Fibroblast of skin of scalp (primary cell): Measurements from ENCODE around the gene SRSF3.
A peak's percentile ranks its signal among the peaks of the same experiment; 100 is the strongest.

Experiments
- DNase-seq: peaks from one replicate; pipeline ENCODE4 v3.0.0-alpha.2; 2013

The SRSF3 gene

DNA sequence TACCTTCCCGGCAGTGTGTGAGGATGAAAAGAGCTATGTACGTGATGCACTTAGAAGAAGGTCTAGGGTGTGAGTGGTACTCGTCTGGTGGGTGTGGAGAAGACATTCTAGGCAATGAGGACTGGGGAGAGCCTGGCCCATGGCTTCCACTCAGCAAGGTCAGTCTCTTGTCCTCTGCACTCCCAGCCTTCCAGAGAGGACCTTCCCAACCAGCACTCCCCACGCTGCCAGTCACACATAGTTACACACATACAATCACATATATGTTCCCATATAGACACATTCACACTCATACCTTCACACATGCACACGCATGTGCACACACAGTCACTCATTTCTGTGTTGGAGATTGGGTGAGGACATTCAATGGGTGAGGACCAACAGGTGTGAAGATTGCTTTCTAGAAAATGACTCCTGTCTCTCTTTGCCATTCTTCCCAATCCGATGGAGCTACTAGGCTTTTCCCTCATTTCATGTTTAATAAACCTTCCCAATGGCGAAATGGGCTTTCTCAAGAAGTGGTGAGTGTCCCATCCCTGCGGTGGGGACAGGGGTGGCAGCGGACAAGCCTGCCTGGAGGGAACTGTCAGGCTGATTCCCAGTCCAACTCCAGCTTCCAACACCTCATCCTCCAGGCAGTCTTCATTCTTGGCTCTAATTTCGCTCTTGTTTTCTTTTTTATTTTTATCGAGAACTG, 30.4 kb downstream of the SRSF3 start:
- DNase-seq: no peak

DNA sequence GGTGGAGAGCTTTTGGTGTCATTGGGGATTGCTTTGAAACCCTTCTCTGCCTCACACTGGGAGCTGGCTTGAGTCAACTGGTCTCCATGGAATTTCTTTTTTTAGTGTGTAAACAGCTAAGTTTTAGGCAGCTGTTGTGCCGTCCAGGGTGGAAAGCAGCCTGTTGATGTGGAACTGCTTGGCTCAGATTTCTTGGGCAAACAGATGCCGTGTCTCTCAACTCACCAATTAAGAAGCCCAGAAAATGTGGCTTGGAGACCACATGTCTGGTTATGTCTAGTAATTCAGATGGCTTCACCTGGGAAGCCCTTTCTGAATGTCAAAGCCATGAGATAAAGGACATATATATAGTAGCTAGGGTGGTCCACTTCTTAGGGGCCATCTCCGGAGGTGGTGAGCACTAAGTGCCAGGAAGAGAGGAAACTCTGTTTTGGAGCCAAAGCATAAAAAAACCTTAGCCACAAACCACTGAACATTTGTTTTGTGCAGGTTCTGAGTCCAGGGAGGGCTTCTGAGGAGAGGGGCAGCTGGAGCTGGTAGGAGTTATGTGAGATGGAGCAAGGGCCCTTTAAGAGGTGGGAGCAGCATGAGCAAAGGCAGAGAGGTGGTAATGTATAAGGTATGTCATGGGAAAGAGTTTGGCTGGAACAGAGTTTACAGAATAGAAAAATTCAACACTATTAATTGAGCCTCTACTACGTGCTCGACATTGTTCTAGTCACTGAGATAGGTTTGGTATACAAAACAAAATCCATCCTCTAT, 31.2 kb downstream of the SRSF3 start:
- peak; percentile 44 for DNase-seq

DNA sequence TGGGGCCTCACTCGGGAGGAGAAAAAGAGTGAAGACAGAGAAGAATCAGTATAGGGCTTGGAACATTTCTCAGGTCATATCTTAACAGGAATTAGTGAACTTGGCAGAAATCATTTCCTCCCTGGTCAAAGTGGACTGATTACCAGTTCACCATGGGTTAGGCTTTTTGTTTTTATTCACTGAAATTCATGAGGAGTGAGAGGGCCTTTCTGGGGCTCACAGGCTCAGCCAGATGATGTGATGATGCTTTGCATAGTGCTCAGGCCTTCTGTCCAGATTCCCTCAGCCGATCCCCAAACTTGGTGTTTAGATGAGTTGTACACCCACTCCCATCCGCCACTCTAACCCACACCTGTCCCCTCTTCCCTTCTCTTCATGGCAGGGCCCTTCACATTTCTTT, 32.5 kb downstream of the SRSF3 start:
- no peak for DNase-seq

DNA sequence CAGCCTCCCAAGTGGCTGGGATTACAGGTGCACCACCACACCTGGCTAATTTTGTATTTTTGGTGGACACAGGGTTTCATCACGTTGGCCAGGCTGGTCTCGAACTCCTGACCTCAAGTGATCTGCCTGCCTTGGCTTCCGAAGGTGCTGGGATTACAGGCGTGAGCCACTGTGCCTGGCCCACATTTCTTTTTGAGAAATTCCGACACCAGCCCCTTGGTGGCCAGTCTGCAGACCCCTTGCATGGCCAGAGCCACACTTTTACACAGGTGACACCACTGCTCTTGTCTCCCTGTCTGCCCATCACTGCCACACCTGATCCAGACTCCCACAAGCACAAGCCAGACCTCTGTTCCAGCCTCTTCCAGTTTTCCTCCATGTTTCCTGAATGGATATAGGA, 33.0 kb downstream of the SRSF3 start:
- no peak for DNase-seq

DNA sequence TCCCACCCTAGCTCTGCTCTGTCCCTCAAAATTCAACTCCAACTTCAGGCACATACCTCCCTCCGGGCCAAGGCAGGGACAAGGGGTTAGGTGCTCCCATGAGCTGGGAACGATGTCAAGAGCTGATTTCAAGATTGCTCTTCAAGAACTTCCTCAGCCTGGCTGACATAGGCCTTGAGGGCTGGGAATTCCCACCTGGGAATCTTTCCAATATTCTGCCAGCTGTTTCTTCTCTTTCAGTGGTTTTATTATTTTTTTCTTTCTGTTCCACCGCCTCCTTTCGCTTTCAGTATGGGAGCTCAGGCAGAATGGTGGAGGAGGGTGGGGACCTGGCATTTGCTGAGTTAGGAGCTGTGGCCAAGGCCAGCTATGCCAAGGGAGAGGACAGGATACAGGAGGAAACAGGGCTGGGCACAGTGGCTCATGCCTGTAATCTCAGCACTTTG, 33.7 kb downstream of the SRSF3 start:
- DNase-seq: peak; percentile 67

DNA sequence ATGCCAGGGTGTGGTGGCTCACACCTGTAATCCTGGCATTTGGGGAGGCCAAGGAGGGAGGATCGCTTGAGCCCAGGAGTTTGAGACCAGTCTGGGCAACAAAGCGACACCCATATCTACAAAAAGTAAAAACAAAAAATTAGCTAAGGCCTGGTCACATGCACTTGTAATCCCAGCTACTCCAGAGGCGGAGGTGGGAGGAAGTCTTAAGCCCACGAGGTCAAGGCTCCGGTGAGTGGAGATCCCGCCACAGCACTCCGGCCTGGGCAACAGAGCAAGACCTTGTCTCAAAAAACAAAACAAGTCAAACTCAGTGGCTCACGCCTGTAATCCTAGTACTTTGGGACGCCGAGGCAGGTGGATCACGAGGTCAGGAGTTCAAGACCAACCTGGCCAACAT, 35.6 kb downstream of the SRSF3 start:
- no peak for DNase-seq

DNA sequence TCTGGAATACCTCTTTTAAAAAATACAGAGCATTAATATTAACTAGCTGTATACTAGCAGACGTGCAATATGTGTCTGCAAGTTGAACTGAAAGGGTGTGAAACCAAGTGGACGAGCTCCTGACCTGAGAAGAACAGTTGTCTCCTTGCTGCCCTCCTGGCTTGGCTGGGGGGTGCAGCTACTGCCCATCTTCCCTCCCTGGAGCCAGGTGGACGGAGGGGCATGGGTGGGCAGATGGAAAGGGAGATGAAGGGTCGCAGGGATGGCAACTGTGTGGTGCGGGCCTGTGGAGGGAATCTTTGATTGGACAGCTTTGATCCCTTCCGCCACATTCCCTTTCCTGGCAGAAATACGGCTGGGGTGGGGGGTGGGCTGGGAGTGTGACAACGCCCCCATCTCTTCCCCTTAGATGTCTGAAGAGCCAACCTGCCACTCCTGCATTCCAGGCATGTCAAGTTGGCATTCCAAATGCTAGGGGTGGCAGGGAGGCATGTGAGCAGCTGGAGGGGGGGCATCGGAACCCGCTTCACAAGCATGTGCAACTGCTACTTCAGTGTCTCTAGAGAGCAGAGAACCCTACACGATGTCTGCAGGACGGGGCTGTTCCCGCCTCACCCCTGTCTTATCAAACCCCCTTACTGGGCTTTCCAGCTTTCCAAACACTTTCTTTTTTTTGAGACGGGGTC, 37.3 kb downstream of the SRSF3 start:
- no peak for DNase-seq

DNA sequence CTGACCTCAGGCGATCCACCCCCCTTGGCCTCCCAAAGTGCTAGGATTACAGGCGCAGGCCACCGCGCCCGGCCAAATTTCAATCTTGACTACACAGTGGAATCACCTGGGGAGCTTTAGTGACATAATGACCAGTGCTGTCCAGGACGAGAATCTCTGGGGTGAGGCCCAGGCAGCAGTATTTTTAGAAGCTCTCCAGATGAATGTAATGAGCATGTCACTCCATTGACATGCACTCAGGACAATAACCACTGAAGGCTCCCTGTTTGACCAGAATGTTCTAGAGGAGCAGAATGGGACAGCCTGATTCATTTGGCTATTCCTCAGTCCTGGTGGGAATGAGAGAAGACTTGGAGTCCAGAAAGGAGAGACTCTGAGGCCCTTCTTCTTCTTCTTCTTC, 39.2 kb downstream of the SRSF3 start:
- no peak for DNase-seq

DNA sequence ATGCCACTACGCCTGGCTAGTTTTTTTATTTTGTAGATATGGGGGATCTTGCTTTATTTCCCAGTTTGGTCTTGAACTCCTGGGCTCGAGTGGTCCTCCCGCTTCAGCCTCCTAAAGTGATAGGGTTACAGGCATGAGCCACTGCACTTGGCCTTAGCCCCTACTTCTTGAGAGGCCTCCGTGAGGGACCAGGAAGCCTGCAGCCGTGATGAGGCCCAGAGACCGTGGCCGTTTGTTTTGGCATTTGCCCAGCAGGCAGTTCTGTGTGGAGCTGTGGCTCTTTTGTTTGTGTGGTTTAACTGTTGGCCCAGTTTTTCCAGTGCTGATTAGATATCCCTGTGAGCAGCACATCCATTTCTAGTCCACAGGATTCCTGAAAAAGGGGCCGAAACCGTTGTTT, 39.8 kb downstream of the SRSF3 start:
- DNase-seq: peak; percentile 86

DNA sequence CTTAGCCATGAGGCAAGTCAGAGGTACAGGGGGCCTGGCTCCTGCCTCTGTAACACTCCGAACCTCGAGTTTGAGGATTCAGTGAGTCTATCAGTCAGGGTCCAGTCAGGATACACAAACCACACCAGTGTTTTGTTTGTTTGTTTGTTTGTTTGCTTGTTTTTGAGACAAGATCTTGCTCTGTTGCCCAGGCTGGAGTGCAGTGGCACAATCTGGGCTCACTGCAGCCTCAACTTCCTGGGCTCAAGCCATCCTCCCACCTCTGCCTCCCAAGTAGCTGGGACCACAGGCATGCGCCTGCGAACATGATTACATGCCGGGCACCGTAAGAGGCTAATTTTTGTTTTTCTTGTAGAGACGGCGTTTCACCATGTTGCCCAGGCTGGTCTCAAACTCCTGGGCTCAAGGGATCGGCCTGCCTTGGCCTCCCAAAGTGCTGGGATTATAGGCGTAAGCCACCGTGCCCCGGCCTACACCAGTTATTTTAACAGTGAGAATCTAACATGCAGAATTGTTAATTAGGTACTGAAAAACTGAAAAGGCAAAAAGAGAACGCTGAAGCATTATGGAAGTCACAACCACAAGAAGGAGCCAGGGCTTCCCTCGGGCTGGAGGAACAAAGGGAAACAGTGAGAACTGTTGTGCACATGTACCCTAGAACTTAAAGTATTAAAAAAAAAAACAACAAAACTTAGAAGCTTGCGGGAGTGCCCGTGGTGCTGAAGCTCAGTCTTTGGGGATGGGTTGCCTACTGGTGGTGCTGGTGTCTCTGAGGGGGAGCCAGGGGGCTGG, 40.4 kb downstream of the SRSF3 start:
- DNase-seq: no peak

DNA sequence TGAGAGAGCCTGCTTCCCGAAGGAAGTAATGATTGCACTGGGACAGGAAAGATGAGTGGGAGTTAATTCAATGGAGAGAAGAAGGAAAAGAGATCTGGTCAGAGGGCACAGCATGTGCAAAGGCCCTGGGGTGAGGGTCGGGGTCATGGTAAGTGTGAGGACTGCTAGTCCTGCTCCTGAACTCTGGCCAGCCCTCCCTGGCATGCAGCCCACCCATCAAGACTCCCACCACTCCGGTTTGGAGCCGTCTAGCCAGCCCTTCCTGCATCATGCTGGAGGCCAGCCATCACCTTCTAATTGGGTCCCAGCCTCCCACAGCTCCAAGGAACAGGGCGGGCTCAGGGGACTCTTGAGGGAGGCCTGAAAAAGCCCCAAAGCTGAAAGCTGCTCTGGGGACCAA, 42.1 kb downstream of the SRSF3 start:
- DNase-seq: no peak

DNA sequence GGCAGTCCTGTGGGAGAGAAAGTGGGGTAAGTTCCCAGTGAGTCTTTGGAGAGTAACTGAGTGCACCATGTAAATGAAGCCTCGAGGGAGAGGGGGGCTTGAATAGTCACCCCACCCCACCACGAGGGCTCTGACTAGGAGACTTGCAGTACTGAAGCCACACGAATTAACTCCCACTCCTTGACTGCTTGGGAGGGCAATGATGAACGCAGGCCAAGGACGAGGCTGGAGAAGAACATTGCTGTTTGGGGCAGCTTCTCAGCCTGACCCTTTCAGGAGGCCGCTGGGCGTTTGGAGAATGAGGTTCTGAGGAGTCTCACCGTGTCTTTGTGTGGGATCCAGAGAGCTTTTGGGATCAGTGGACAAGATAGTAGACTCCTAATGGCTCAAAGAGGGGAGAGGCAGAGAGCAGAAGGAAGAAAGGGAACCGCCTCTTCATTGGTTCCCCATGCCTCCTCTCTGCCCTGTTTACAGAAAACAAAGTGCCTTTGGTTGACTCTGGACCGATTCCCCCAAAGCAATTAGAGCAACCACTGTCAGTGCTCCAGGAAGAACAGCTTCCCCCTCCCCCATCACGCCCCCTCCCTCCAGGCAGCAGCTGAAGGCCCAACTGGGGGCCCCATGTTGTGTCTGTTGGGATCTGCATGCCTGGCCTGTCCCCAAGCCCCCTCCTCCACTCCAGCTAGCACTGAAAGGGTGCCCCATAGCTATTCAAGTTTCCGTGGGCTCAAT, 42.7 kb downstream of the SRSF3 start:
- no peak for DNase-seq

DNA sequence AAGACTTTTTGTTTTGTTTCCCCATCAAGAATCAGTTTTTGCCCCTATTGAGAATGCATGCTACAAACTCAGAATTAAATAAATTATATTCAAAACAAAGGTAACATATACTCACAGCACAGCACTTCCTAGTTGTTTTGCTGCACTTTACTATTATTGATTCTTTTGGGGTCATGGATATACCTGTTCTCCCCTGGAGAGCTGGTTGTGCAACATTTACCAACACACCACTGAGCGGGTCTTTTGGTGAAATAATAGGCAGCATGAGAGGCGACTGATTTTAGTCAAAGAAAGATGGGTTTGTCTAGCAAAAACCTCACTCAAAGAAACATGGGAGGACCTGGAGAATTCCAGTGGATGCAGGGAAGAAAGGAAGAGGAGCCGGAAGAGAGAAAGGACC, 44.4 kb downstream of the SRSF3 start:
- no peak for DNase-seq

DNA sequence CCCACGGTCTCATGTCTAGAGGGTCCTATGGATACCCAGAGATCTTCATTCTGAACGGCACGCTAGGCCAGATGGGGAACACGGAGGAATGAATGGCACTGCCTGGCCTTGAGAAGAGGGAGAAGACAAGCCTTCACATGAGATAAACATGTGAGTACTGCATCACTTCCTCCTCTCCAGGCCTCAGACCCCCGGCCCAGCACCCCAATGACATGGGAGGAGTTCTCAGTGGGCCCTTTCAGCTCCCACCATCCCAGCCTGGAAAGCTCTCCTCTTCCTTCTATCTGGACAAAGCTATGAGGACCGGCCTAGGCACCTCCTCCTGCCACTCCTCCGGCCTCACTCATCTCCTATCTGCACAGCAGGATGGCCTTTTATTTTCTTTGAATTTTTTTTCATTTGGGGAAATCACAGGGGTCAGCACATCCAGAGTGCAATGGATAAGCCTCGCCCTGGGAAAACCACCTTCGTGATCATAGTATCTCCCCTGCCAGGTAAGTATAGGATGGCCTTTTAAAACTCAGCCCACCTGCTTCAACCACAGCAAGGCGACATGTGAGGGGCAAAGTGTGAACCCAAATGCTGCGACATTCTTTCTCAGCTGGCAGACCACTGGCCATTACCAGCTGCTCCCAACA, 45.1 kb downstream of the SRSF3 start:
- no peak for DNase-seq

DNA sequence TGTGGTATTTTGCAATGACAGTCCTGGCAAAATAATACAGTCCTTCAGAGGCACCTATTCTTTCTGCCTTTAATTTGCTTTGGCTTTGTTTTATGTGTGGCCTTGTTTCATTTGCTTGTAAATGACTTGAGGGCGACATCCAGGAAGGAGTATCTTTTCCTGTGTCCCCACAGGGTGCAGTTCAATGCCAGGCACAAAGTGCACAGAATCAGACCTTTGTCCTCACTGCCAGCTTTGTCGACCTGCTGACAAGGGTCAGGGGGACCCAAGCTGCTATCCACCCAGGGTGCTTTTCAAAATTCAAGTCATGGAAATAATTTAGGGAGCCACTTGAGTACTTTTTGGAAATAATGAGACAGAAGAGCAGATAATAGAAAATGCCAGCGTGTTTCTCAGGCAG, 47.4 kb downstream of the SRSF3 start:
- DNase-seq: no peak

DNA sequence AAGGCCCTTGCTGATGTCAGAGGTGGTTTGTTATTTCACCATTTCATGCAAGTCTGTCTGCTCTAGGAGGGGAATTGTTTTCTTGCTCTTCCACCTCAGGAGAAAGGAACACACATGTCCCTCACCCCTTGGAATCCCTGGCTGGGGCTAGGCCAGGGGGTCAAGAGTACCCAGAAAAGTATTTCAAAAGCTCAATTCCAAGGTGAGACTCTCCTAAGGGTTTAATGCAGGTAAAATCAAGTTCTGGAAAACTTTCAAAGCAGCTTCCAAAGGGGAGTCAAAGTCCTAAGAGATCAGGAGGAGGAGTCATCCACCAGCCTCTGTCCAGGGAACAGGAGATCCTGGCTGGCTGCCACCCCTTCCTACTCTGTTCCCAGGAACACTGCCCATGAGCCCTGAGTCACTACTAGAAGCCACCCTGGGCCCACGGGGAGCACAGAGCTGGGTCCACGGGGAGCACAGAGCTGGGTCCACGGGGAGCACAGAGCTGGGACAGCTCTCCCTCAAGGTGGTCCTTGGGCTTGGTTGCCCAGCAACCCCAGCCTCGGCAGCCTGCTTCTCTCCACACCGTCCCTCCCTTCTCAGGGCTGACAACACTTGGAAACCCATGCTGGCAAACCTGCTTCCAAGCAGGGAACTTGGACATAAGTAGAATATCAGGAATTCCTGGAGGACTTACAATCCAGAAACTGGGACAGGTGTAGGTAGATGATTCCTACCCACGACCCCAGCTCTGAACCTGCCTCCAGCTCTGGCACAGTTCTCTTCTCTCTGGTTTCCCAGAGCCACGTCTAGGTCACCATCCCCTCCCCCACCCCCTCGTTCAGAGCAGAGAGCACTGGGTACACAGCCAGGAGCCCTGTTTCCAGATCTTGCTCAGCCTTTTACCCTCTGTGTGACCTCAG, 49.0 kb downstream of the SRSF3 start:
- peak; percentile 82 for DNase-seq

DNA sequence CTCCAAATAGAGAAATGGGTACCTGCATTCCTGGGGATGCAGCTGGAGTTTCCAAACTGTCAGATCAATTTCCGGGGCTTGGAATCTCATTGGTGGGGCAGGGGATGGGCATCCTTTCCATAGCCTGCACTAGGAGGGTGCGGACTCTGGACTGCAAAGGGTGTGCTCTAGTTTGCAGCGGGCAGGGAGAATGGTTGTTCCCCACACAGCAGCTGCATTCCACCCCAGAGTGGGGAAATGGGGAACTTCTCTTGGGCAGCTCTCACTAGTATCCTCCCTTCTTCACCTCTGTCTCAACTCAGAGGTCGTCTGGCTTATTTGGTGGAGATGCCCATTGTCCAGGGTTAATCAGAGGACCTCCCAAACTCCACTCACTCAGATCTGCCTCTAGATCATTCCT, 49.8 kb downstream of the SRSF3 start:
- no peak for DNase-seq

DNA sequence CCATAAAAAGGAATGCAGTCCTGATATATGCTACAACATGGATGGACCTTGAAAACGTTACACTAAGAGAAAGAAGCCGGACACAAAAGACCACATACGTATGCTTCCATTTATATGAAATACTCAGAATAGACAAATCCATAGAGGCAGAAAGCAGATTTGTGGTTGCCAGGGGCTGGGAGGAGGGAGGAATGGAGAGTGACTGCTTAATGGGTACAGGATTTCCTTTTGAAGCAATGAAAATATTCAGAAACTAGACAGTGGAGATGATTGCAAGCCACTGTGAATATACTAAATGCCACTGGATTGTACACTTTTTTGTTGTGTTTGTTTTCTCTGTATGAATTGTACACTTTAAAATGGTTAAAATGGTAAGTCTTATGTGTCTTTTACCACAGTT, 54.9 kb downstream of the SRSF3 start:
- DNase-seq: no peak

DNA sequence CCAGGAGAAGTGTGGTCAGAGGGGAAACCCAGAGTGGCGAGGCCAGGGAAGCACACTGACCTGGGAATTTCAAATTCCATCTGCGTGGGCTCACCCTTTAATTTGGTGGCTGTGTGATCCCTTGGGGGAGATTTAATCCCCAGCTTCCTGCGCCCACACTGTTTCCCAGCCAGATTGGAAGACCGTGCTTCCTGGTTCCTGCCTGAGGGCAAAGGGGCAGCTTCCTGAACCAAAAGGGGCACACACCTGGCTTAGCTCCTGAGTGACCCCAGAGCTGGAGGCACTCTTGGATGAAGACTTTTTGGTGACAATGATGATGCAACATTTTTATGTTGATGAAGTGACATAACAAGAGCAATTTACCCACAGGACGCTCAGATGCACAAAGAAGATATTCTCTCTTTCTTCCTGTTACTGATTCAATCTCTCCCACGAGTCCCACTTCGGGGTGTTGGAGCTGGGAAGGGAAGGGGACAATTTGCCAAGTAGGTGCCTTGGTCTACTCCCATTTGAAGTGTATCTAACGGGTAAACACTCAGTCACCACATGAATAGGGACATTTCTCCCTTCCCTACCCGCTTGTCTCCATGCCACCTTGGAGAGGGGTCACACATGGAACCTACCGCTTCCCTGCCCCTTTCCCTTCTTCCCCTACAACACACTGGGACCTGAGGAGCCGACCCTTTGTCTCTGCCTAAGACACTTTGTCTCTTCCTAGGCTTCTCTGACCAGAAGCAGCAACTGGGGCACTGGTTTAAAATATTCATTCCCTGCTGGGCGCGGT, 55.7 kb downstream of the SRSF3 start:
- no peak for DNase-seq
